GM23338 (cell line): ENCODE results near the gene TRAF7.

Source experiments
- EZH2 ChIP-seq: fragments of 200-600 bp; sonication (generic); IDR thresholded peaks from one replicate; pipeline ENCODE4 v1.8.0; 2017; ENCODE audit warnings: antibody characterized with exemption, mild to moderate bottlenecking, low read depth; ENCODE audit not compliant: unreplicated experiment
- EZH2phosphoT487 ChIP-seq: fragments of 200-600 bp; sonication (generic); IDR thresholded peaks from one replicate; pipeline ENCODE4 v1.8.1; 2018; ENCODE audit warnings: antibody characterized with exemption; ENCODE audit not compliant: unreplicated experiment
- POLR2AphosphoS5 ChIP-seq: IDR thresholded peaks from 2 replicates; pipeline ENCODE4 v1.6.1; 2016; ENCODE audit warnings: antibody characterized with exemption, low read depth
- REST ChIP-seq: IDR thresholded peaks from one replicate; pipeline ENCODE4 v1.6.1; 2018; ENCODE audit warnings: antibody characterized with exemption; ENCODE audit not compliant: unreplicated experiment
- TF ChIP-seq, protein P1 (sequence below), 2 experiments: fragments of 200-600 bp in 1 of 2; sonication (generic) in 1 of 2; conservative IDR thresholded peaks; 2 replicates each; pipeline versions ENCODE4 v1.5.1 to v1.6.1; 2016 to 2017; ENCODE audit warnings: antibody characterized with exemption in 2 of 2, low read depth in 2 of 2, mild to moderate bottlenecking in 2 of 2, moderate library complexity in 1 of 2

DNA sequence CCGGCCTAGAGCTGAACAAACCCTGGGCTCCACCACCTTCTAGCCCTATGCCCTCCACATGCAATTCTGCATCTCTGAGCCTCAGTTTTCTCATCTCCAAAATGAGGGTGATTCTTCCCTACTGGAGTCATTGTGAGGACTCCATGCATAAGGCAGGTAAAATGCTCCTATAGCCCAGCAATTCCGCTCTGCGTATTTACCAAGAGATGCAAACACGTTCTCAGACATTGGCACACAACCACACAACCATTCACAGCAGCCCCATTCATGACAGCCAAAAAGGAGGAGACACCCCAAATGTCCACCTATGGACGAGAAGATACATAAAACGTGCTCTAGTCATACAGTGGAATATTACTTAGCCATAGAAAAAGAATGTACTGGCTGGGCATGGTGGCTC is 44.7 kb downstream of the TRAF7 start:
- TF ChIP-seq, protein P1, sequence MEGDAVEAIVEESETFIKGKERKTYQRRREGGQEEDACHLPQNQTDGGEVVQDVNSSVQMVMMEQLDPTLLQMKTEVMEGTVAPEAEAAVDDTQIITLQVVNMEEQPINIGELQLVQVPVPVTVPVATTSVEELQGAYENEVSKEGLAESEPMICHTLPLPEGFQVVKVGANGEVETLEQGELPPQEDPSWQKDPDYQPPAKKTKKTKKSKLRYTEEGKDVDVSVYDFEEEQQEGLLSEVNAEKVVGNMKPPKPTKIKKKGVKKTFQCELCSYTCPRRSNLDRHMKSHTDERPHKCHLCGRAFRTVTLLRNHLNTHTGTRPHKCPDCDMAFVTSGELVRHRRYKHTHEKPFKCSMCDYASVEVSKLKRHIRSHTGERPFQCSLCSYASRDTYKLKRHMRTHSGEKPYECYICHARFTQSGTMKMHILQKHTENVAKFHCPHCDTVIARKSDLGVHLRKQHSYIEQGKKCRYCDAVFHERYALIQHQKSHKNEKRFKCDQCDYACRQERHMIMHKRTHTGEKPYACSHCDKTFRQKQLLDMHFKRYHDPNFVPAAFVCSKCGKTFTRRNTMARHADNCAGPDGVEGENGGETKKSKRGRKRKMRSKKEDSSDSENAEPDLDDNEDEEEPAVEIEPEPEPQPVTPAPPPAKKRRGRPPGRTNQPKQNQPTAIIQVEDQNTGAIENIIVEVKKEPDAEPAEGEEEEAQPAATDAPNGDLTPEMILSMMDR (conservative IDR thresholded peaks at IDR 0.05; ENCODE audit: low read depth in 2 of 2), result no peak
- TF ChIP-seq REST (no peak), EZH2phosphoT487 (no peak), EZH2 (no peak), POLR2AphosphoS5 (no peak)
